ENCODE data around the gene PRR12.

PRR12 gene

GRCh38 chr19:49592486-49593232 is 1.7 kb downstream of the PRR12 start:
- H3K27me3 Mint-ChIP-seq = no peaks in the 10 kb centered on the region
- H3K4me1 Mint-ChIP-seq = peaks cover 31% of the 10 kb centered on the region
- peak overlapping the region; percentile 89 for H3K4me3 Mint-ChIP-seq
- peaks cover 9% of the 10 kb centered on the region for H3K36me3 Mint-ChIP-seq (ENCODE audit: low read depth)
- DNase-seq (peak; percentile 40), ATAC-seq (no peak)
- peak overlapping the region; percentile 90 for H3K27ac Mint-ChIP-seq
- no peaks in the 10 kb centered on the region for H3K9me3 Mint-ChIP-seq

DNA sequence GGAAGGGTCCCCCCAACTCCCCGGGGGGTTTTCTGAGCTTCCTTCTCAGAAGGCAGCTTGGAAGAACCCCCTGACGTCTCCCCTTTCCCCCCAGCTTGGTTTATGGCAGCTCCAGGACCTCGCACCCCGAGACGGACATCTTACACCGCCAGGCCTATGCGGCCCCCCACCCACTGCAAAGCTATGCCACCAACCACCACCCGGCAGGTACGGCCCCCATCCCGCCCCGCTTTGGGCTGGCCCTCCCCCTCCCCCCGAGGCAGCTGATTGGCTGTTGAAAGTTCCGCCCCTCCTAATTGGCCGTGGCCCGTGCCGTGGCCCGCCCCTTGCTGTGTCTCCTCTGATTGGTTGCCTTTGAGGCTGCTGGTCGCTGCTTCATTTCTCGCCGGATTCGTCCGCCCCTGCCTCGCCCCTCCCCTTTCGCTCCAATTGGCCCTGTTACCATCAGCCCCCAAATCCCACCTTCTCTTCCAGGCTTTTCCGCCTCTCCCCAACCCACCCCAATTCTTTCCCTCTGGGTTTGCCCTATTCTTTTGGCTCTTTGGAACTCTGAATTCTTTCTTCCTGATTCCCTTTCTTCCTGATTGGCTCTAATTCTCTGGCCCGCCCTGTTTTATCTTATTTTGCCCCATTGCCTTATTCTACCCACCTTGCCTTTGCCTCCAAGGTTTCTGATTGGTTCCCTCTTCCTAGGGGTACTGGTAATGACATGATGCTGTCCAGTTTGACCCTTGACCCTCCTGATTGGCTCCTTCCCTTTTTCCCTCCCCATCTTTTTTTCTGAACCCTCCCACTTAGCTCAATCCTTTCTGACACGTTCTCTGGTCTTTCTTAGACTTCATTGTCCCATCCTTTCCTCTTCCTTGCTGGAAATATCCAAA is 2.5 kb downstream of the PRR12 start:
- Mint-ChIP-seq H3K9me3 (no peaks in the 10 kb centered on the region), H3K4me1 (peaks cover 31% of the 10 kb centered on the region), H3K27ac (peak overlapping the region; percentile 90), H3K27me3 (no peaks in the 10 kb centered on the region), H3K4me3 (peak overlapping the region; percentile 89), H3K36me3 (ENCODE audit: low read depth) (peaks cover 11% of the 10 kb centered on the region)
- ATAC-seq (peak; percentile 62), DNase-seq (peak; percentile 96)

DNA sequence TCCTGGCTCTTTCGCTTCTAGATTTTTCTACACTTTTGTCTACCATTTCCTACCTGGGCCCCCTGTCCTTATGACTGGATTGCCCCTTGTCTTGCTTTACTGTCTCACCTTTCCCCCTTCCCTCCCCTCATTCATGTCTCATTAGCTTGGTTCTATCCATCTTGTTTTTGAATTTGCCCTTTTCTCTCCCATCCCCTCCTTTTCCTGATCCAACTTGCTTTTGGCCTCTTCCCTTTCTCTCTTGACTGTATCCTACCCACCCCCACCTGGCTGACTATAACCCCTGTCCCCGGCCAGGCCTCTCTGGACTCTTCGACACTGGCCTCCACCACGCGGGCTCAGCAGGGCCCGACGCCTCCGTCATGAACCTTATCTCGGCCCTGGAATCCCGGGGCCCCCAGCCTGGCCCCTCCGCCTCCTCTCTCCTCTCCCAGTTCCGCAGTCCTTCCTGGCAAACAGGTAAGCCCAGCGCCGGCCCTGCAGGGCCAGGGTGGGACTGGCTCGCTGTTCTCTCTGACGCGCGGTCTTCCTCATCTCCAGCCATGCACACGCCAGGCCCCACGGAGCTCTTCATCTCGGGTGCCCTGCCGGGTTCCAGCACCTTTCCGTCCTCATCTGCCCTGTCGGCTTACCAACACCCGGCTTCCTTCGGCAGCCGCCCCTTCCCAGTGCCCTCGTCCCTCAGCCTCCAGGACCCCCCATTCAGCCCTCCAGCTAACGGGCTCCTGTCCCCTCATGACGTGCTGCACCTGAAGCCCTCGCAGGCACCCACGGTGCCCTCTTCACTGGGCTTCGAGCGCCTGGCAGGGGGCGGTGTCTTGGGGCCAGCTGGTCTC is 3.4 kb downstream of the PRR12 start:
- Mint-ChIP-seq H3K9me3 (no peaks in the 10 kb centered on the region), H3K27me3 (no peaks in the 10 kb centered on the region), H3K4me1 (peaks cover 27% of the 10 kb centered on the region), H3K36me3 (ENCODE audit: low read depth) (peaks cover 11% of the 10 kb centered on the region), H3K27ac (peak overlapping the region; percentile 90), H3K4me3 (peak overlapping the region; percentile 89)
- ATAC-seq (no peak), DNase-seq (no peak)

DNA sequence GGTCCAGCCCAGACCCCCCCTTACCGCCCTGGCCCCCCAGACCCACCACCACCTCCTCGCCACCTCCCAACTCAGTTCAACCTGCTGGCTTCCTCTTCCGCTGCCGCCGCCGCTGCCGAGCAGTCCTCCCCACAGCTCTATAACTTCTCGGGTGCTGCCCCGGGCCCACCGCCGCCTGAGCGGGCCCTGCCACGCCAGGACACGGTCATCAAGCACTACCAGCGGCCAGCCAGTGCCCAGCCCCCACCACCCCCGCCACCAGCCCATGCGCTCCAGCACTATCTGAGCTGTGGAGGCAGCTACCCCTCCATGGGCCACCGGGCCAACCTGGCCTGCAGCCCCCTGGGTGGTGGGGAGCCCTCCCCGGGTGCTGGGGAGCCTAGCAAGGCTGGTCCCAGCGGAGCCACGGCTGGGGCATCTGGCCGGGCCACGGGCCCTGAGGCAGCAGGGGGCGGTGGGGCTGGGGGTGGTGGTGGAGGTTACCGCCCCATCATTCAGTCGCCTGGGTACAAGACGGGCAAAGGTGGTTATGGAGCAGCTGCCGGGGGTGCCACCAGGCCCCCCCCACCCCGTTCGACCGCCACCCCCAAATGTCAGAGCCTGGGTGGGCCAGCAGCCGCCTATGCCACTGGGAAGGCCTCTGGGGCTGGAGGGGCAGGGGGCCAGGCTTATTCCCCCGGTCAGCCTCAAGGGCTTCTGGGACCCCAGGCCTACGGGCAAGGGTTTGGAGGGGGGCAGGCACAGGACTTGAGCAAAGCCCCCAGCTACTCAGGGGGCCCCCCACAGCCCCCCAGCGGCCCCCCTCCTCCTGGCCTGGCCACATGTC is 4.2 kb downstream of the PRR12 start:
- Mint-ChIP-seq H3K36me3 (ENCODE audit: low read depth) (peaks cover 11% of the 10 kb centered on the region), H3K27me3 (no peaks in the 10 kb centered on the region), H3K4me3 (no peak overlapping the region), H3K4me1 (peaks cover 23% of the 10 kb centered on the region), H3K27ac (no peak overlapping the region), H3K9me3 (no peaks in the 10 kb centered on the region)
- ATAC-seq = no peak
- no peak for DNase-seq

DNA sequence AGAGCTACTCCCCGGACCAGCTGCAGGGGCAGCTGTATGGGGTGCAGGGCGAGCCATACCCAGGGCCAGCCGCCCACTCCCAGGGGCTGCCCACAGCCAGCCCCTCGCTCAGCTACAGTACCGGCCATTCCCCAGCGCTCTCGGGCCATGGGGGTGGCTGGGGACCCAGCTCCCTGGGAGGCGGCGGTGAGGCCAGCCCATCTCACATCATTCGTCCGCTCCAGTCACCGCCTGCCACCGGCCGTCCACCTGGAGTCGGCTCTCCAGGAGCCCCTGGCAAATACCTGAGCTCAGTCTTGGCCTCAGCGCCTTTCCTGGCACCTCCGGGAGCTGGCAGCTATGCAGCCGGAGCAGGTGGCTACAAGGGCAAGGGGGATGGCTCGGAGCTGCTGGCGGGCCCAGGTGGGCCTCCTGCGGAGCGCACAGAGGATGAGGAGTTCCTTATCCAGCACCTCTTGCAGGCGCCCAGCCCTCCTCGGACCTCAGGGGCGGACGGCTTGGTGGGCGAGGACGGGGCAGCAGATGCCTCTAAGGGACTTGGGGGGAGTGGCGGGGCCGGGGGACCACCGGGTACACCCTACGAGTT is 4.9 kb downstream of the PRR12 start:
- Mint-ChIP-seq H3K27ac (no peak overlapping the region), H3K36me3 (ENCODE audit: low read depth) (peaks cover 12% of the 10 kb centered on the region), H3K4me3 (no peak overlapping the region), H3K27me3 (no peaks in the 10 kb centered on the region), H3K9me3 (no peaks in the 10 kb centered on the region), H3K4me1 (peaks cover 21% of the 10 kb centered on the region)
- ATAC-seq (no peak), DNase-seq (no peak)

DNA sequence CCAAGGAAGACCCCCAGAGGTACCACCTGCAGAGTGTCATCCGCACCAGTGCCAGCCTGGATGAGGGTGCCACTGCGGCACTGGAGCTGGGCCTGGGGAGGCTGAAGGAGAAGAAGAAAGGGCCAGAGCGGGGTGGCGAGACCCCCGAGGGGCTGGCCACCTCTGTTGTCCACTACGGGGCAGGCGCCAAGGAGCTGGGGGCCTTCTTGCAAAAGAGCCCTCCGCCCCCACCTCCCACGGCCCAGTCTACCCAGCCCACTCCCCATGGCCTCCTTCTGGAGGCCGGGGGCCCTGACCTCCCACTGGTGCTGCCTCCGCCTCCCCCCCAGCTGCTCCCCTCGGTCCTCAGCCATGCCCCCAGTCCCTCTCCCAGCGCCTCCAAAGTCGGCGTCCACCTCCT is 5.4 kb downstream of the PRR12 start:
- DNase-seq = no peak
- Mint-ChIP-seq H3K27me3 (no peaks in the 10 kb centered on the region), H3K9me3 (no peaks in the 10 kb centered on the region), H3K4me1 (peaks cover 21% of the 10 kb centered on the region), H3K36me3 (ENCODE audit: low read depth) (peaks cover 15% of the 10 kb centered on the region), H3K4me3 (no peak overlapping the region), H3K27ac (no peak overlapping the region)
- ATAC-seq = no peak

DNA sequence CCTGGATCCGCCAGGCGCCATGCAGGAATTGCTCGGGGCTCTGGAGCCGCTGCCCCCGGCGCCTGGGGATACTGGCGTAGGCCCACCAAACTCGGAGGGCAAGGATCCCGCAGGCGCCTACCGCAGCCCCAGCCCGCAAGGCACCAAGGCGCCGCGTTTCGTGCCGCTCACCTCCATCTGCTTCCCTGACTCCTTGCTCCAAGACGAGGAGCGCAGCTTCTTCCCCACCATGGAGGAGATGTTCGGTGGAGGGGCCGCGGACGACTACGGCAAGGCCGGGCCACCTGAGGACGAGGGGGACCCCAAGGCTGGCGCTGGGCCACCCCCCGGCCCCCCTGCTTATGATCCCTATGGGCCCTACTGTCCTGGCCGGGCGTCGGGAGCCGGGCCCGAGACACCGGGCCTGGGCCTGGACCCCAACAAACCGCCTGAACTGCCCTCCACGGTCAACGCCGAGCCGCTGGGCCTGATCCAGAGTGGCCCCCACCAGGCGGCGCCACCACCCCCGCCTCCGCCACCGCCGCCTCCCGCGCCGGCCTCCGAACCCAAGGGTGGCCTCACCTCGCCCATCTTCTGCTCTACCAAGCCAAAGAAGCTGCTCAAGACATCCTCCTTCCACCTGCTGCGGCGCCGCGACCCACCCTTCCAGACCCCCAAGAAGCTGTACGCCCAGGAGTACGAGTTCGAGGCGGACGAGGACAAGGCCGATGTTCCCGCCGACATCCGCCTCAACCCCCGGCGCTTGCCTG is 6.1 kb downstream of the PRR12 start:
- ATAC-seq (no peak), DNase-seq (no peak)
- Mint-ChIP-seq H3K36me3 (ENCODE audit: low read depth) (peaks cover 15% of the 10 kb centered on the region), H3K9me3 (no peaks in the 10 kb centered on the region), H3K27ac (no peak overlapping the region), H3K4me1 (peaks cover 20% of the 10 kb centered on the region), H3K27me3 (no peaks in the 10 kb centered on the region), H3K4me3 (no peak overlapping the region)

DNA sequence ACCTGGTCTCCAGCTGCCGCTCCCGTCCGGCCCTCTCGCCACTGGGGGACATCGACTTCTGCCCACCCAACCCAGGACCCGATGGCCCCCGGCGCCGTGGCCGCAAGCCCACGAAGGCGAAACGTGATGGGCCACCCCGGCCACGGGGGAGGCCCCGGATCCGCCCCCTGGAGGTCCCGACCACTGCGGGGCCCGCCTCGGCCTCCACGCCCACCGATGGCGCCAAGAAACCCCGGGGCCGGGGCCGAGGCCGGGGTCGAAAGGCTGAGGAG is 6.7 kb downstream of the PRR12 start:
- peaks cover 15% of the 10 kb centered on the region for H3K36me3 Mint-ChIP-seq (ENCODE audit: low read depth)
- no peaks in the 10 kb centered on the region for H3K9me3 Mint-ChIP-seq
- no peak overlapping the region for H3K27ac Mint-ChIP-seq
- no peaks in the 10 kb centered on the region for H3K27me3 Mint-ChIP-seq
- H3K4me3 Mint-ChIP-seq = no peak overlapping the region
- DNase-seq (no peak), ATAC-seq (no peak)
- H3K4me1 Mint-ChIP-seq = peaks cover 17% of the 10 kb centered on the region

DNA sequence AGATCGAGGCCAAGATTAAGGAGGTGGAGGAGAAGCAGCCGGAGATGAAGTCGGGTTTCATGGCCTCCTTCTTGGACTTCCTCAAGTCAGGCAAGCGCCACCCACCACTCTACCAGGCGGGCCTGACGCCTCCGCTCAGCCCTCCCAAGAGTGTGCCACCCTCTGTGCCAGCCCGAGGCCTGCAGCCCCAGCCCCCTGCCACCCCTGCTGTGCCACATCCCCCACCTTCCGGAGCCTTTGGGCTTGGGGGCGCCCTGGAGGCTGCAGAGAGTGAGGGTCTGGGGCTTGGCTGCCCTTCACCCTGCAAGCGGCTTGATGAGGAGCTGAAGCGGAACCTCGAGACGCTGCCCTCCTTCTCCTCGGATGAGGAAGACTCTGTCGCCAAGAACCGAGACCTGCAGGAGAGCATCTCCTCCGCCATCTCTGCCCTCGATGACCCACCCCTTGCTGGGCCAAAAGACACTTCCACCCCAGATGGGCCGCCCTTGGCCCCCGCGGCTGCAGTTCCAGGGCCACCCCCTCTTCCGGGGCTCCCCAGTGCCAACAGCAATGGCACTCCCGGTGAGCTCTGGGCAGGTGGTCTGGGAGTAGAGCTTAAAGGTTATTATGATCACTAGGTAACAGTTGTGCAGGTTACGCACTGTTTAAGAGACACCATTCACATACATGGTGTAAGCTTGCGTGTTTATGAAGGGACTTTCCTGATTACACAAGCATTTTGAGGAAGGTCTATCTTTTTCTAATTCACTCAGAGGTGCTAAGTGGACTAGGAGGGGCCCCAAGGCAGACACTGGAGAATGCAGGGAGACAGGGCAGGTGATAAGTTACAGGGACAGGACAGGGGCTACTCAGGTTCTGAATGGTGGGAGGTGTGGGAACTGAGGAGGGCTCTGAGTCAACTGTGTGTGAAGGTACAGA is 8.7 kb downstream of the PRR12 start:
- H3K36me3 Mint-ChIP-seq (ENCODE audit: low read depth) = peaks cover 12% of the 10 kb centered on the region
- peak overlapping the region; percentile 17 for H3K27ac Mint-ChIP-seq
- ATAC-seq (no peak), DNase-seq (no peak)
- H3K27me3 Mint-ChIP-seq = no peaks in the 10 kb centered on the region
- H3K4me3 Mint-ChIP-seq = no peak overlapping the region
- no peaks in the 10 kb centered on the region for H3K9me3 Mint-ChIP-seq
- peaks cover 4% of the 10 kb centered on the region for H3K4me1 Mint-ChIP-seq

DNA sequence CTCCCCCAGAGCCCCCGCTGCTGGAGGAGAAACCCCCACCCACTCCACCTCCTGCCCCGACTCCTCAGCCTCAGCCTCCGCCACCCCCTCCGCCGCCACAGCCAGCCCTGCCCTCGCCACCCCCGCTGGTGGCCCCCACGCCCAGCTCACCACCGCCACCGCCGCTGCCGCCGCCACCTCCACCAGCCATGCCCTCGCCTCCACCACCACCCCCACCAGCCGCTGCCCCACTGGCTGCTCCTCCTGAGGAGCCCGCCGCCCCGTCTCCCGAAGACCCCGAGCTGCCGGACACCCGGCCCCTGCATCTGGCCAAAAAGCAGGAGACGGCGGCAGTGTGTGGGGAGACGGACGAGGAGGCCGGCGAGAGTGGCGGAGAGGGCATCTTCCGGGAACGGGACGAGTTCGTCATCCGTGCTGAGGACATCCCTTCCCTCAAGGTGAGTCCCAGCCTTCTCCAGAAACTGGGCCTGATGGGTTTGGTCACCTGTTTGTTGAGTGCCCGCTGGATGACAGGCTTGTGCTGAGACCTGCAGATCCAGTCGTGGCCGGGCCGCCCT is 10.6 kb downstream of the PRR12 start:
- H3K27ac Mint-ChIP-seq = no peak overlapping the region
- peaks cover 4% of the 10 kb centered on the region for H3K4me1 Mint-ChIP-seq
- peaks cover 12% of the 10 kb centered on the region for H3K36me3 Mint-ChIP-seq (ENCODE audit: low read depth)
- DNase-seq (no peak), ATAC-seq (no peak)
- no peak overlapping the region for H3K4me3 Mint-ChIP-seq
- no peaks in the 10 kb centered on the region for H3K9me3 Mint-ChIP-seq
- H3K27me3 Mint-ChIP-seq = no peaks in the 10 kb centered on the region

DNA sequence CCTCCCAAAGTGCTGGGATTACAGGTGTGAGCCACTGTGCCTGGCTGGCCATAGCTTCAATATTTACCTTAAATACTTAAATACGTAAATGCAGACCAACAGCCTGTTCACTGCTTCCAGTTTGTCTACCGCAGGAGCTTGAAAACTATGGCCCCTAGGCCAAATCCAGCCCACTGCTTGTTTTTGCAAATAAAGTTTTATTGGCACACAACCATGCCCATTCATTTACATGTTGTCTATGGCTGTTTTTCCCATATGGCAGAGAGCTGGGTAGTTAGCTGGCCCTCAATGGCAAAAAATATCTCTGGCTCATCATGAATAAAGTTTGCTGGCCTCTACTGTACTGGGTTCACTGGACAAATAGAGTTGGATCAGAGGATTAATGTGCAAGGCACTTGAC is 11.8 kb downstream of the PRR12 start:
- no peak overlapping the region for H3K4me3 Mint-ChIP-seq
- ATAC-seq (no peak), DNase-seq (no peak)
- no peak overlapping the region for H3K27ac Mint-ChIP-seq
- H3K27me3 Mint-ChIP-seq = no peaks in the 10 kb centered on the region
- H3K36me3 Mint-ChIP-seq (ENCODE audit: low read depth) = peaks cover 14% of the 10 kb centered on the region
- no peaks in the 10 kb centered on the region for H3K9me3 Mint-ChIP-seq
- peaks cover 4% of the 10 kb centered on the region for H3K4me1 Mint-ChIP-seq

DNA sequence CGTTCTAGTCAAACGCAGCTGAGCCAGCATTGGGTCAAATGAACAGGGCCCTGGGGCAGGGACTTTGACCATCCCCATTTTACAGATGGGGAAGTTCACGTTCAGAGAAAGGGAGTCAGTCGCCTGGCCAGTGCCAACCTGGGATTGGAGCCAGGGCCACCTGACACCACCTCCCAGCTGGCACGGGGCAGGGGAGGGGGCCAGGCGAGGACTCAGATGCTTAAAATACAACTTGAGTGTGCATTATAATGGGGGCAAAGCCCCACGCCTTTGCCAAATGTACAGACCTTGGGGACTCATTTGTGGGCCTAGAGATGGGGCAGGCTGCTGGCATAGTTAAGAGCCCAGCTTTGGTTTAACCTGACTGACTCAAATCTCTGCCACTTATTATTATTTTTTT is 14.6 kb downstream of the PRR12 start:
- Mint-ChIP-seq H3K36me3 (ENCODE audit: low read depth) (peaks cover 11% of the 10 kb centered on the region), H3K27me3 (no peaks in the 10 kb centered on the region), H3K4me1 (no peaks in the 10 kb centered on the region), H3K4me3 (no peak overlapping the region), H3K9me3 (no peaks in the 10 kb centered on the region), H3K27ac (no peak overlapping the region)
- ATAC-seq = no peak
- DNase-seq = no peak

Measured in activated naive CD8-positive, alpha-beta T cell treated with anti-CD3 and anti-CD28 coated beads, Interleukin-2, amount 50 U/mL, for 24 hours (primary cell).